A549 (cell line): Measurements from ENCODE around the gene NIM1K. TPM values are rescaled to one million over a fixed set of nuclear protein-coding genes. Genes with fewer than 3 reads are reported as not detected.

Experiments used
- ATAC-seq, 2 experiments: fragments of 200-7000 bp in 1 of 2; fragments of >200 bp in 1 of 2; cut with Nextera tagmentation in 1 of 2; cut with Tn5 transposase in 1 of 2; 3 replicates each; pipeline versions ENCODE4 v1.8.0 to v1.9.1; 2018 to 2020; ENCODE audit warnings: mild to moderate bottlenecking in 1 of 2, moderate library complexity in 1 of 2
- CTCF ChIA-PET: fragments of 300-600 bp; sonication (Branson Sonifier 250); formaldehyde crosslinking; extraction: SDS; loops from one replicate; lab custom pipeline; 2021; ENCODE audit warnings: antibody characterized with exemption, inconsistent platforms; lab: Yijun Ruan, JAX
- POLR2A ChIA-PET: fragments of 350-600 bp; formaldehyde crosslinking; extraction: SDS; loops from one replicate; lab custom pipeline; 2021; ENCODE audit warnings: antibody characterized with exemption, inconsistent platforms; lab: Yijun Ruan, JAX
- DNase-seq, 2 experiments: peaks; one replicate each; pipeline versions ENCODE4 v3.0.0 to v3.0.0-alpha.2; 2011 to 2016; ENCODE audit warnings: low read depth in 1 of 2, low spot score in 1 of 2
- FAIRE-seq: peaks from 2 replicates; lab custom pipeline; 2011; peaks lifted over from hg19 to GRCh38; lab: Jason Lieb, UNC
- H3K27ac ChIP-seq, 2 experiments: fragments of >200 bp; sonication (Bioruptor Twin); formaldehyde crosslinking; 3 replicates each; pipeline ENCODE4 v1.5.1; 2016 to 2017
- H3K4me1 ChIP-seq: fragments of >200 bp; sonication (Bioruptor Twin); formaldehyde crosslinking; 3 replicates; pipeline ENCODE4 v1.6.1; 2016
- H3K4me2 ChIP-seq: fragments of >200 bp; sonication (Bioruptor Twin); formaldehyde crosslinking; 3 replicates; pipeline ENCODE4 v1.6.1; 2016
- H3K4me3 ChIP-seq: fragments of >200 bp; sonication (Bioruptor Twin); formaldehyde crosslinking; 3 replicates; pipeline ENCODE4 v1.5.1; 2016
- H3K9me3 ChIP-seq: fragments of >200 bp; sonication (Bioruptor Twin); formaldehyde crosslinking; 3 replicates; pipeline ENCODE4 v1.6.1; 2016
- BHLHE40 ChIP-seq: IDR thresholded peaks from 2 replicates; pipeline ENCODE4 v1.6.1; 2012; ENCODE audit warnings: low read depth, low read length, inconsistent platforms
- CBX2 ChIP-seq: fragments of 200-600 bp; sonication (generic); IDR thresholded peaks from 2 replicates; pipeline ENCODE4 v1.6.1; 2016; ENCODE audit warnings: low read depth, mild to moderate bottlenecking, borderline replicate concordance
- CBX8 ChIP-seq: fragments of 200-600 bp; sonication (generic); IDR thresholded peaks from 2 replicates; pipeline ENCODE4 v1.6.1; 2016
- CEBPB ChIP-seq, 2 experiments: fragments of >200 bp in 1 of 2; sonication (Bioruptor Twin) in 1 of 2; formaldehyde crosslinking in 1 of 2; IDR thresholded peaks; 2 replicates each; pipeline ENCODE4 v1.6.1; 2012 to 2016
- CHD2 ChIP-seq: fragments of 150-350 bp; IDR thresholded peaks from 2 replicates; pipeline ENCODE4 v1.6.1; 2014; ENCODE audit warnings: low read length; ENCODE audit not compliant: partially characterized antibody
- CHD4 ChIP-seq: fragments of 200-600 bp; sonication (generic); IDR thresholded peaks from 2 replicates; pipeline ENCODE4 v1.6.1; 2016; ENCODE audit warnings: antibody characterized with exemption, mild to moderate bottlenecking, borderline replicate concordance
- EP300 ChIP-seq, 2 experiments: fragments of >200 bp; sonication (Bioruptor Twin); formaldehyde crosslinking; IDR thresholded peaks; 2 replicates in 1 of 2; 3 replicates in 1 of 2; pipeline ENCODE4 v1.6.1; 2016 to 2017
- FOXS1 ChIP-seq: fragments of 250-450 bp; sonication (Bioruptor Pico); IDR thresholded peaks from 2 replicates; pipeline ENCODE4 v1.5.0; 2020; ENCODE audit warnings: mild to moderate bottlenecking, moderate library complexity
- GATA3 ChIP-seq: IDR thresholded peaks from 2 replicates; pipeline ENCODE4 v1.6.1; 2012; ENCODE audit warnings: borderline replicate concordance
- HMGXB4 ChIP-seq: fragments of 250-450 bp; sonication (Bioruptor Pico); IDR thresholded peaks from 2 replicates; pipeline ENCODE4 v1.5.0; 2021; ENCODE audit warnings: mild to moderate bottlenecking, moderate library complexity, borderline replicate concordance
- HOXB13 ChIP-seq: fragments of 250-450 bp; sonication (Bioruptor Pico); IDR thresholded peaks from 2 replicates; pipeline ENCODE4 v1.5.0; 2020; ENCODE audit warnings: low read depth, mild to moderate bottlenecking, moderate library complexity
- JUN ChIP-seq, 2 experiments: fragments of >200 bp; sonication (Bioruptor Twin); formaldehyde crosslinking; IDR thresholded peaks; 2 replicates in 1 of 2; 3 replicates in 1 of 2; pipeline ENCODE4 v1.6.1; 2016 to 2017
- KDM5A ChIP-seq: fragments of 200-600 bp; sonication (generic); IDR thresholded peaks from 2 replicates; pipeline ENCODE4 v1.6.1; 2016; ENCODE audit warnings: antibody characterized with exemption, mild to moderate bottlenecking
- NR3C1 ChIP-seq: fragments of >200 bp; sonication (Bioruptor Twin); formaldehyde crosslinking; IDR thresholded peaks from 3 replicates; pipeline ENCODE4 v1.6.1; 2017
- PHF8 ChIP-seq: fragments of 200-600 bp; sonication (generic); IDR thresholded peaks from 2 replicates; pipeline ENCODE4 v1.6.1; 2016; ENCODE audit warnings: low read depth, mild to moderate bottlenecking, antibody characterized with exemption, moderate library complexity, borderline replicate concordance
- POLR2AphosphoS2 ChIP-seq: conservative IDR thresholded peaks from 2 replicates; pipeline ENCODE4 v1.6.1; 2012; ENCODE audit warnings: low read length, improper control_type of control experiment, inconsistent platforms
- RARB ChIP-seq: fragments of 250-450 bp; sonication (Bioruptor Pico); IDR thresholded peaks from 2 replicates; pipeline ENCODE4 v1.8.0; 2021; ENCODE audit warnings: mild to moderate bottlenecking, moderate library complexity
- REST ChIP-seq: fragments of 200-600 bp; sonication (generic); IDR thresholded peaks from 2 replicates; pipeline ENCODE4 v1.6.1; 2016; ENCODE audit warnings: antibody characterized with exemption, mild to moderate bottlenecking, moderate library complexity
- ZSCAN20 ChIP-seq: fragments of 250-450 bp; sonication (Bioruptor Pico); IDR thresholded peaks from 2 replicates; pipeline ENCODE4 v1.8.0; 2022; ENCODE audit warnings: mild to moderate bottlenecking, moderate library complexity
- WGBS: methylation state at CpG from one replicate; pipeline ENCODE4 v1.1.6; 2017; ENCODE audit errors: missing lambda C conversion rate; 5-methylcytosine and 5-hydroxymethylcytosine counted together
- polyA plus RNA-seq, 4 experiments: library from polyadenylated mRNA; depleted of rRNA in 3 of 4; stranded (reverse); fragments of >200 nt; fragmentation: RNase III in 1 of 4; extraction: RNeasy Plus Mini Kit Qiagen cat#74134 plus additional on column Dnase treatment in 1 of 4; gene quantifications; 2 replicates in 3 of 4; 3 replicates in 1 of 4; pipeline ENCODE4 v1.2.3, GENCODE V29; 2011 to 2017

Gene NIM1K
- polyA plus RNA-seq, 2 of the 4 experiments (the other 2 are of a cell fraction), result 0.06 to 0.23 TPM

GRCh38 chr5:43298443-43298842, 106.4 kb downstream of the NIM1K start:
- no peak overlapping the region for H3K4me2 ChIP-seq
- ATAC-seq, result no peak
- POLR2A ChIA-PET, result no interaction called here
- H3K27ac ChIP-seq, result no peak overlapping the region
- CTCF ChIA-PET, result interaction anchor here (0.6 to 3.2 kb wide), 2 partner anchors 91 to 247 kb away, joined by 3 to 16 read pairs; no protein-coding TSS in a partner anchor
- DNase-seq, result no peak
- no peaks in the 10 kb centered on the region for H3K9me3 ChIP-seq
- H3K4me3 ChIP-seq, result no peak overlapping the region
- TF ChIP-seq CBX8 (no peak), REST (no peak), POLR2AphosphoS2 (no peak), CHD4 (no peak), EP300 (IDR thresholded peaks at IDR 0.05) (no peak)
- TF ChIP-seq, all 56 proteins: peak for 0
- H3K4me1 ChIP-seq, result no peaks in the 10 kb centered on the region
- 88% methylated on average over 5 of the region's 5 CpGs for WGBS
- FAIRE-seq, result no peak

- FAIRE-seq (no peak), ATAC-seq (no peak), DNase-seq (no peak)
- Histone ChIP-seq H3K27ac (no peak overlapping the region), H3K9me3 (no peaks in the 10 kb centered on the region), H3K4me2 (no peak overlapping the region), H3K4me3 (no peak overlapping the region), H3K4me1 (no peaks in the 10 kb centered on the region)
- WGBS, result 92% methylated on average over 1 of the region's 1 CpG
- ChIA-PET CTCF (interaction anchor here (0.6 to 3.2 kb wide), 7 partner anchors 16 to 388 kb away, joined by 3 to 16 read pairs (median 4); no protein-coding TSS in a partner anchor), POLR2A (no interaction called here)
- no peak for TF ChIP-seq GATA3
- TF ChIP-seq BHLHE40, result no peak
- TF ChIP-seq KDM5A, result no peak
- TF ChIP-seq NR3C1, result no peak
- TF ChIP-seq ZSCAN20 (CRISPR knock-in tag), result no peak
- TF ChIP-seq RARB (CRISPR knock-in tag), result no peak
- no peak for TF ChIP-seq JUN (IDR thresholded peaks at IDR 0.05)
- TF ChIP-seq EP300 (IDR thresholded peaks at IDR 0.05), result no peak
- no peak for TF ChIP-seq HMGXB4 (CRISPR knock-in tag)
- TF ChIP-seq PHF8, result no peak
- no peak for TF ChIP-seq REST
- no peak for TF ChIP-seq CBX2
- no peak for TF ChIP-seq CHD2
- no peak for TF ChIP-seq HOXB13 (CRISPR knock-in tag)
- no peak for TF ChIP-seq FOXS1 (CRISPR knock-in tag)
- TF ChIP-seq CEBPB (IDR thresholded peaks at IDR 0.05), result no peak
Measured at GRCh38 chr5:43300112-43300511, 108.1 kb downstream of the NIM1K start.
